Endothelial cell of umbilical vein (primary cell): ENCODE results near the gene GPR83. TPM values are rescaled to one million over a fixed set of nuclear protein-coding genes. Genes with fewer than 3 reads are reported as not detected.
A peak's percentile ranks its signal among the peaks of the same experiment; 100 is the strongest.

Source experiments
- BruUV-seq: library from RNA; stranded (reverse); fragments of 400-500 nt; replicated peaks from 2 replicates; lab custom pipeline; 2021; lab: Mats Ljungman, UMichigan
- CTCF ChIA-PET: fragments of 300-600, 350-600 bp; sonication (Branson Sonifier 250); formaldehyde crosslinking; loops from one replicate; lab custom pipeline; 2021; ENCODE audit warnings: antibody characterized with exemption, inconsistent platforms; lab: Charles Lee
- POLR2A ChIA-PET: fragments of 300-600, 350-600 bp; sonication (Branson Sonifier 250); formaldehyde crosslinking; loops from one replicate; lab custom pipeline; 2021; ENCODE audit warnings: antibody characterized with exemption, inconsistent platforms; lab: Charles Lee
- DNase-seq: peaks from one replicate; pipeline ENCODE4 v3.0.0-alpha.2; 2011; ENCODE audit warnings: low read depth, low spot score
- FAIRE-seq: peaks from 2 replicates; lab custom pipeline; 2011; peaks lifted over from hg19 to GRCh38; lab: Jason Lieb, UNC
- H2AFZ ChIP-seq: 2 replicates; pipeline ENCODE4 v1.6.0; 2012; ENCODE audit warnings: low read depth, low read length, control low read depth, inconsistent platforms
- H3K27ac ChIP-seq: 2 replicates; pipeline ENCODE4 v1.5.1; 2011; ENCODE audit warnings: low read depth, mild to moderate bottlenecking, control low read depth, low read length, moderate library complexity; ENCODE audit not compliant: insufficient read depth
- H3K27me3 ChIP-seq, 2 experiments: 2 replicates each; pipeline versions ENCODE4 v1.6.0 to v1.6.1; 2011; ENCODE audit warnings: low read length in 2 of 2, mixed read lengths in 1 of 2; ENCODE audit not compliant: control insufficient read depth in 2 of 2, insufficient read depth in 2 of 2
- H3K36me3 ChIP-seq, 2 experiments: 2 replicates in 1 of 2; 3 replicates in 1 of 2; pipeline ENCODE4 v1.5.1; 2011; ENCODE audit warnings: low read length in 2 of 2, mild to moderate bottlenecking in 1 of 2, moderate library complexity in 1 of 2; ENCODE audit not compliant: control insufficient read depth in 2 of 2, insufficient read depth in 2 of 2; ENCODE audit errors: extremely low read depth in 1 of 2
- H3K4me1 ChIP-seq: 3 replicates; pipeline ENCODE4 v1.5.1; 2011; ENCODE audit warnings: mild to moderate bottlenecking, low read length; ENCODE audit not compliant: control insufficient read depth, insufficient read depth; ENCODE audit errors: extremely low read depth
- H3K4me2 ChIP-seq: 2 replicates; pipeline ENCODE4 v1.6.1; 2011; ENCODE audit warnings: low read length, control low read depth, mixed read lengths; ENCODE audit not compliant: insufficient read depth
- H3K4me3 ChIP-seq, 3 experiments: fragments of 200-600 bp in 1 of 3; sonication (generic), shearing (Covaris generic) in 1 of 3; replicated peaks in 1 of 3; 2 replicates each; pipeline ENCODE4 v1.5.1; 2011 to 2016; ENCODE audit warnings: control low read depth in 3 of 3, low read length in 3 of 3, mild to moderate bottlenecking in 2 of 3, inconsistent platforms in 1 of 3, low read depth in 1 of 3, moderate library complexity in 1 of 3; ENCODE audit not compliant: insufficient read depth in 1 of 3
- H3K79me2 ChIP-seq: 2 replicates; pipeline ENCODE4 v1.6.0; 2012; ENCODE audit warnings: low read length, inconsistent platforms; ENCODE audit not compliant: control insufficient read depth, insufficient read depth
- H3K9ac ChIP-seq: replicated peaks from 2 replicates; pipeline ENCODE3; 2011; ENCODE audit warnings: low read length, control low read depth; ENCODE audit not compliant: insufficient read depth; ENCODE audit errors: extremely low read depth
- H3K9me1 ChIP-seq: replicated peaks from 3 replicates; pipeline ENCODE4 v1.6.0; 2011; ENCODE audit warnings: mild to moderate bottlenecking, low read length; ENCODE audit not compliant: control insufficient read depth, insufficient read depth; ENCODE audit errors: extremely low read depth
- H3K9me3 ChIP-seq: replicated peaks from 2 replicates; pipeline ENCODE4 v1.5.1; 2012; ENCODE audit warnings: low read length, inconsistent platforms; ENCODE audit not compliant: control insufficient read depth, insufficient read depth
- H4K20me1 ChIP-seq: replicated peaks from 2 replicates; pipeline ENCODE3; 2011; ENCODE audit warnings: mild to moderate bottlenecking, low read length; ENCODE audit not compliant: control insufficient read depth, insufficient read depth; ENCODE audit errors: extremely low read depth
- CTCF ChIP-seq, 2 donors: IDR thresholded peaks; 1 replicate in 1 of 2; 2 replicates in 1 of 2; pipeline ENCODE4 v1.5.1; 2011; ENCODE audit warnings: low read length in 2 of 2, mild to moderate bottlenecking in 2 of 2, moderate library complexity in 2 of 2, control low read depth in 1 of 2, inconsistent platforms in 1 of 2, low read depth in 1 of 2; ENCODE audit not compliant: insufficient read depth in 1 of 2; ENCODE audit errors: extremely low read depth in 1 of 2
- EZH2 ChIP-seq: IDR thresholded peaks from 2 replicates; pipeline ENCODE4 v1.6.1; 2012; ENCODE audit warnings: borderline replicate concordance, low read depth, mild to moderate bottlenecking, moderate library complexity, low read length, inconsistent platforms; ENCODE audit not compliant: severe bottlenecking
- GATA2 ChIP-seq: IDR thresholded peaks from 2 replicates; pipeline ENCODE4 v1.7.0; 2011; ENCODE audit warnings: low read depth, mild to moderate bottlenecking, moderate library complexity, mixed read lengths, low read length; ENCODE audit not compliant: insufficient read length, insufficient read depth
- POLR2AphosphoS5 ChIP-seq: IDR thresholded peaks from 2 replicates; pipeline ENCODE4 v1.6.1; 2012; ENCODE audit warnings: low read depth, mild to moderate bottlenecking, control low read depth, low read length, moderate library complexity; ENCODE audit not compliant: insufficient read depth
- dilution Hi-C: fragments of 300-500 bp; cut with MboI; formaldehyde crosslinking; loops from one replicate; pipeline ENCODE4 v1.15.0; 2019; ENCODE audit warnings: low sequenced_read_pairs; ENCODE audit not compliant: extremely low pct_ligation_motif_present
- intact Hi-C: fragments of 100-400 bp; cut with micrococcal nuclease; formaldehyde crosslinking; loops from one replicate; pipeline ENCODE4 v1.10.0; 2022
- polyA plus RNA-seq, 4 experiments: library from polyadenylated mRNA; depleted of rRNA in 3 of 4; stranded (reverse) in 3 of 4; unstranded in 1 of 4; fragments of >200 nt; gene quantifications; 2 replicates each; pipeline versions ENCODE4 v1.2.1 to v1.2.3, GENCODE V29; 2011 to 2012; ENCODE audit warnings: missing spikeins in 1 of 4
- total RNA-seq: library from RNA; stranded (reverse); gene quantifications from 2 replicates; pipeline ENCODE4 v1.2.3, GENCODE V29; 2021
- TF ChIP-seq, protein P1 (sequence below): IDR thresholded peaks from 2 replicates; pipeline ENCODE4 v1.6.1; 2011; ENCODE audit not compliant: insufficient read depth, insufficient read length

Gene GPR83
- total and polyA plus RNA-seq, 2 donors (not counting 3 experiments of a cell fraction or from before 2014, with no cell fraction given), result 0.07 TPM; not detected in 1

DNA sequence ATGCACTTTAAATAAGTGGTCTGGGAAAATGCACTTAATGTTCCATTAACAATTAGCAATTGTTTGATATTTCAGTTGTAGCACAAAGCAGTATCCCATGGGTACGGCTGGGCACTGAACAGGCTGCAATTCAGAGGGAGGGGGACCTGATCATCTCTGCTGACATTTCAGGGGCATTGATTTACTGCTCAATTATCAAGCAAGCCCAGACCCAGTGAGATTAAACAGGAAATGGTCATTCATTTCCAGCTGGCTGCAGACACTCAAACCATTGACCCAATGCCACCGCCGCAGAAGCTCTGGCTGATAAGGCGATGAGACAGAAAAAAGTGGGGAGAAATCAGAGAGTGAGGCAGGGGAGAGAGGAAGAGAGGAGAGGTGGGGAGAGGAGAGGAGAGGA lies 1.2 kb downstream of the GPR83 start:
- H3K27me3 ChIP-seq, result peaks cover 22 to 32% of the 10 kb centered on the region in 2 experiments
- H4K20me1 ChIP-seq, result no peaks in the 10 kb centered on the region
- DNase-seq (peak; percentile 40), FAIRE-seq (no peak)
- dilution Hi-C loops (no loop called here), intact Hi-C loops (no loop called here)
- no peak overlapping the region for H3K4me2 ChIP-seq
- no peaks in the 10 kb centered on the region for H3K36me3 ChIP-seq
- no peak overlapping the region for H3K27ac ChIP-seq
- H2AFZ ChIP-seq, result no peak overlapping the region
- TF ChIP-seq GATA2 (peak; percentile 56), CTCF (IDR thresholded peaks at IDR 0.05; ENCODE audit: extremely low read depth in 1 of 2, insufficient read depth in 1 of 2, low read depth in 1 of 2, low read length in 2 of 2) (no peak)
- H3K9me3 ChIP-seq, result no peaks in the 10 kb centered on the region
- POLR2A ChIA-PET, result no interaction called here
- BruUV-seq, result no TSS peak
- CTCF ChIA-PET, result no interaction called here
- no peak overlapping the region for H3K9ac ChIP-seq
- no peaks in the 10 kb centered on the region for H3K9me1 ChIP-seq
- H3K79me2 ChIP-seq, result no peaks in the 10 kb centered on the region
- peaks cover 5% of the 10 kb centered on the region for H3K4me1 ChIP-seq
- no peak overlapping the region for H3K4me3 ChIP-seq

GRCh38 chr11:94398101-94398500 lies 3.1 kb downstream of the GPR83 start:
- no peak overlapping the region for H3K4me2 ChIP-seq
- BruUV-seq, result no TSS peak
- no peak overlapping the region for H3K27ac ChIP-seq
- H3K4me1 ChIP-seq, result peaks cover 5% of the 10 kb centered on the region
- DNase-seq, result no peak
- intact Hi-C loops (no loop called here), dilution Hi-C loops (no loop called here)
- POLR2A ChIA-PET, result no interaction called here
- peaks cover 22 to 32% of the 10 kb centered on the region in 2 experiments for H3K27me3 ChIP-seq
- CTCF ChIA-PET, result no interaction called here
- H3K9me3 ChIP-seq, result no peaks in the 10 kb centered on the region
- no peak overlapping the region for H3K4me3 ChIP-seq
- H3K9me1 ChIP-seq, result no peaks in the 10 kb centered on the region
- FAIRE-seq, result no peak
- H3K79me2 ChIP-seq, result no peaks in the 10 kb centered on the region
- no peak overlapping the region for H2AFZ ChIP-seq
- H4K20me1 ChIP-seq, result no peaks in the 10 kb centered on the region
- H3K36me3 ChIP-seq, result no peaks in the 10 kb centered on the region
- TF ChIP-seq, protein P1, sequence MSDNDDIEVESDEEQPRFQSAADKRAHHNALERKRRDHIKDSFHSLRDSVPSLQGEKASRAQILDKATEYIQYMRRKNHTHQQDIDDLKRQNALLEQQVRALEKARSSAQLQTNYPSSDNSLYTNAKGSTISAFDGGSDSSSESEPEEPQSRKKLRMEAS, result no peak
- TF ChIP-seq EZH2, result no peak
- no peak for TF ChIP-seq CTCF (IDR thresholded peaks at IDR 0.05; ENCODE audit: extremely low read depth in 1 of 2, insufficient read depth in 1 of 2, low read depth in 1 of 2, low read length in 2 of 2)
- no peak for TF ChIP-seq POLR2AphosphoS5
- no peak for TF ChIP-seq GATA2
- H3K9ac ChIP-seq, result no peak overlapping the region
